ENCODE data around the gene ECE2.

GRCh38 chr3:184257083-184257915 is 18.5 kb upstream of the ECE2 start:
- TF ChIP-seq POLR2AphosphoS5 (IDR thresholded peaks at IDR 0.05; ENCODE audit: low read depth, low read length) (no peak), CHD2 (IDR thresholded peaks at IDR 0.05; ENCODE audit: low read length, partially characterized antibody) (no peak), GABPA (IDR thresholded peaks at IDR 0.05; ENCODE audit: low read depth) (no peak), CTCF (IDR thresholded peaks at IDR 0.05) (no peak)

Data from SK-N-SH (cell line).